ENCODE data around the gene TEAD2. TPM values are rescaled to one million over a fixed set of nuclear protein-coding genes. Genes with fewer than 3 reads are reported as not detected.
"Not testable (repeated sequence)": the region's sequence is repeated elsewhere in the genome, so short reads cannot be mapped to it uniquely, and the experiment has no call there.

Gene TEAD2
- total and polyA plus RNA-seq, 4 donors: 17.7 to 48.8 (median 42.3) TPM

GRCh38 chr19:49318296-49318695, 43.9 kb downstream of the TEAD2 start:
- no peak overlapping the region for H3K4me3 ChIP-seq (ENCODE audit: low read length in 2 of 2)

GRCh38 chr19:49316284-49316683, 45.9 kb downstream of the TEAD2 start:
- Histone ChIP-seq H3K27ac (ENCODE audit: low read depth in 1 of 2, low read length in 2 of 2) (no peak overlapping the region), H3K36me3 (ENCODE audit: control insufficient read depth in 1 of 2, insufficient read depth in 2 of 2, low read length in 1 of 2) (no peaks in the 10 kb centered on the region), H3K4me1 (ENCODE audit: control insufficient read depth in 1 of 2, insufficient read depth in 2 of 2, low read length in 2 of 2) (no peaks in the 10 kb centered on the region), H3K4me3 (ENCODE audit: low read length in 2 of 2) (no peak overlapping the region), H3K9me3 (ENCODE audit: control insufficient read depth, low read length) (peaks cover 2% of the 10 kb centered on the region), H3K27me3 (ENCODE audit: control insufficient read depth in 1 of 2, insufficient read depth in 2 of 2, low read length in 1 of 2) (no peaks in the 10 kb centered on the region)
- intact Hi-C loops (cut with DNase I): no loop called here
- no peak for ATAC-seq (ENCODE audit: low FRiP score)
- no peak for DNase-seq

More at GRCh38 chr19:49318296-49318695, 43.9 kb downstream of the TEAD2 start:
- peaks cover 2% of the 10 kb centered on the region for H3K9me3 ChIP-seq (ENCODE audit: control insufficient read depth, low read length)
- intact Hi-C loops (cut with DNase I): no loop called here
- no peak overlapping the region for H3K27ac ChIP-seq (ENCODE audit: low read depth in 1 of 2, low read length in 2 of 2)
- DNase-seq (no peak), ATAC-seq (ENCODE audit: low FRiP score) (no peak)
- H3K4me1 ChIP-seq (ENCODE audit: control insufficient read depth in 1 of 2, insufficient read depth in 2 of 2, low read length in 2 of 2): no peaks in the 10 kb centered on the region
- no peaks in the 10 kb centered on the region for H3K27me3 ChIP-seq (ENCODE audit: control insufficient read depth in 1 of 2, insufficient read depth in 2 of 2, low read length in 1 of 2)
- no peaks in the 10 kb centered on the region for H3K36me3 ChIP-seq (ENCODE audit: control insufficient read depth in 1 of 2, insufficient read depth in 2 of 2, low read length in 1 of 2)

- Histone ChIP-seq H3K9me3 (ENCODE audit: control insufficient read depth, low read length) (peaks cover 2% of the 10 kb centered on the region), H3K36me3 (ENCODE audit: control insufficient read depth in 1 of 2, insufficient read depth in 2 of 2, low read length in 1 of 2) (no peaks in the 10 kb centered on the region), H3K4me1 (ENCODE audit: control insufficient read depth in 1 of 2, insufficient read depth in 2 of 2, low read length in 2 of 2) (no peaks in the 10 kb centered on the region), H3K4me3 (ENCODE audit: low read length in 2 of 2) (no peak overlapping the region), H3K27me3 (ENCODE audit: control insufficient read depth in 1 of 2, insufficient read depth in 2 of 2, low read length in 1 of 2) (no peaks in the 10 kb centered on the region), H3K27ac (ENCODE audit: low read depth in 1 of 2, low read length in 2 of 2) (no peak overlapping the region)
- no peak for DNase-seq
- WGBS, 2 donors: 75 to 78% methylated on average over 1 of the region's 1 CpG
- intact Hi-C loops (cut with DNase I): no loop called here
- no peak for ATAC-seq (ENCODE audit: low FRiP score)
These were observed 47.1 kb downstream of the TEAD2 start for GRCh38 chr19:49315111-49315510.

- DNase-seq: no peak
- Histone ChIP-seq H3K27me3 (ENCODE audit: control insufficient read depth in 1 of 2, insufficient read depth in 2 of 2, low read length in 1 of 2) (no peaks in the 10 kb centered on the region), H3K9me3 (ENCODE audit: control insufficient read depth, low read length) (no peaks in the 10 kb centered on the region), H3K36me3 (ENCODE audit: control insufficient read depth in 1 of 2, insufficient read depth in 2 of 2, low read length in 1 of 2) (peaks cover 0 to 2% of the 10 kb centered on the region in 2 donors), H3K27ac (ENCODE audit: low read depth in 1 of 2, low read length in 2 of 2) (no peak overlapping the region), H3K4me3 (ENCODE audit: low read length in 2 of 2) (no peak overlapping the region), H3K4me1 (ENCODE audit: control insufficient read depth in 1 of 2, insufficient read depth in 2 of 2, low read length in 2 of 2) (no peaks in the 10 kb centered on the region)
- intact Hi-C loops (cut with DNase I): no loop called here
- 92 to 93% methylated on average over 6 of the region's 6 CpGs for WGBS, 2 donors
- ATAC-seq (ENCODE audit: low FRiP score): no peak
These were observed 53.1 kb downstream of the TEAD2 start for GRCh38 chr19:49309087-49309486.

- H3K27ac ChIP-seq (ENCODE audit: low read depth in 1 of 2, low read length in 2 of 2); intact Hi-C loops (cut with DNase I); H3K9me3 ChIP-seq (ENCODE audit: control insufficient read depth, low read length); DNase-seq; H3K27me3 ChIP-seq (ENCODE audit: control insufficient read depth in 1 of 2, insufficient read depth in 2 of 2, low read length in 1 of 2); H3K4me1 ChIP-seq (ENCODE audit: control insufficient read depth in 1 of 2, insufficient read depth in 2 of 2, low read length in 2 of 2); H3K36me3 ChIP-seq (ENCODE audit: control insufficient read depth in 1 of 2, insufficient read depth in 2 of 2, low read length in 1 of 2); ATAC-seq (ENCODE audit: low FRiP score); H3K4me3 ChIP-seq (ENCODE audit: low read length in 2 of 2): not testable (repeated sequence)
- whole genome bisulfite sequencing, 2 donors: 81% methylated on average over 7 of the region's 7 CpGs
These were observed 55.5 kb downstream of the TEAD2 start for GRCh38 chr19:49306734-49307133.

- DNase-seq: no peak
- H3K4me1 ChIP-seq (ENCODE audit: control insufficient read depth in 1 of 2, insufficient read depth in 2 of 2, low read length in 2 of 2): no peaks in the 10 kb centered on the region
- H3K9me3 ChIP-seq (ENCODE audit: control insufficient read depth, low read length): no peaks in the 10 kb centered on the region
- H3K36me3 ChIP-seq (ENCODE audit: control insufficient read depth in 1 of 2, insufficient read depth in 2 of 2, low read length in 1 of 2): no peaks in the 10 kb centered on the region
- H3K27ac ChIP-seq (ENCODE audit: low read depth in 1 of 2, low read length in 2 of 2): no peak overlapping the region
- WGBS, 2 donors: 81 to 82% methylated on average over 5 of the region's 5 CpGs
- intact Hi-C loops (cut with DNase I): no loop called here
- no peak for ATAC-seq (ENCODE audit: low FRiP score)
- no peak overlapping the region for H3K4me3 ChIP-seq (ENCODE audit: low read length in 2 of 2)
- no peaks in the 10 kb centered on the region for H3K27me3 ChIP-seq (ENCODE audit: control insufficient read depth in 1 of 2, insufficient read depth in 2 of 2, low read length in 1 of 2)
These were observed 60.4 kb downstream of the TEAD2 start for GRCh38 chr19:49301866-49302252.

GRCh38 chr19:49301165-49301865, 60.9 kb downstream of the TEAD2 start:
- peak; percentile 90 to 91 for DNase-seq
- H3K27ac ChIP-seq (ENCODE audit: low read depth in 1 of 2, low read length in 2 of 2): no peak overlapping the region
- intact Hi-C loops (cut with DNase I): no loop called here
- no peaks in the 10 kb centered on the region for H3K4me1 ChIP-seq (ENCODE audit: control insufficient read depth in 1 of 2, insufficient read depth in 2 of 2, low read length in 2 of 2)
- H3K36me3 ChIP-seq (ENCODE audit: control insufficient read depth in 1 of 2, insufficient read depth in 2 of 2, low read length in 1 of 2): no peaks in the 10 kb centered on the region
- H3K9me3 ChIP-seq (ENCODE audit: control insufficient read depth, low read length): no peaks in the 10 kb centered on the region
- ATAC-seq (ENCODE audit: low FRiP score): peak; percentile 70
- 16 to 17% methylated on average over 8 of the region's 8 CpGs for WGBS, 2 donors
- H3K27me3 ChIP-seq (ENCODE audit: control insufficient read depth in 1 of 2, insufficient read depth in 2 of 2, low read length in 1 of 2): no peaks in the 10 kb centered on the region
- no peak overlapping the region for H3K4me3 ChIP-seq (ENCODE audit: low read length in 2 of 2)

GRCh38 chr19:49298653-49299052, 63.6 kb downstream of the TEAD2 start:
- H3K4me3 ChIP-seq (ENCODE audit: low read length in 2 of 2); DNase-seq; ATAC-seq (ENCODE audit: low FRiP score); H3K36me3 ChIP-seq (ENCODE audit: control insufficient read depth in 1 of 2, insufficient read depth in 2 of 2, low read length in 1 of 2); H3K9me3 ChIP-seq (ENCODE audit: control insufficient read depth, low read length); H3K4me1 ChIP-seq (ENCODE audit: control insufficient read depth in 1 of 2, insufficient read depth in 2 of 2, low read length in 2 of 2); intact Hi-C loops (cut with DNase I); H3K27me3 ChIP-seq (ENCODE audit: control insufficient read depth in 1 of 2, insufficient read depth in 2 of 2, low read length in 1 of 2); H3K27ac ChIP-seq (ENCODE audit: low read depth in 1 of 2, low read length in 2 of 2): not testable (repeated sequence)
- WGBS, 2 donors: 90 to 92% methylated on average over 3 of the region's 3 CpGs

GRCh38 chr19:49297403-49297802, 64.8 kb downstream of the TEAD2 start:
- Histone ChIP-seq H3K4me1 (ENCODE audit: control insufficient read depth in 1 of 2, insufficient read depth in 2 of 2, low read length in 2 of 2) (no peaks in the 10 kb centered on the region), H3K27me3 (ENCODE audit: control insufficient read depth in 1 of 2, insufficient read depth in 2 of 2, low read length in 1 of 2) (no peaks in the 10 kb centered on the region), H3K4me3 (ENCODE audit: low read length in 2 of 2) (no peak overlapping the region), H3K27ac (ENCODE audit: low read depth in 1 of 2, low read length in 2 of 2) (no peak overlapping the region), H3K9me3 (ENCODE audit: control insufficient read depth, low read length) (no peaks in the 10 kb centered on the region), H3K36me3 (ENCODE audit: control insufficient read depth in 1 of 2, insufficient read depth in 2 of 2, low read length in 1 of 2) (no peaks in the 10 kb centered on the region)
- ATAC-seq (ENCODE audit: low FRiP score): no peak
- intact Hi-C loops (cut with DNase I): no loop called here
- WGBS, 2 donors: 54 to 56% methylated on average over 3 of the region's 3 CpGs
- no peak for DNase-seq

All from aorta (tissue), 5 donors.